Muscle of leg (tissue), 16 donors: ENCODE measurements around the gene HSPA13. TPM values are rescaled to one million over a fixed set of nuclear protein-coding genes. Genes with fewer than 3 reads are reported as not detected.

Experiments used
- DNase-seq: peaks from one replicate; pipeline ENCODE4 v3.0.0; 2013
- H3K27ac ChIP-seq: one replicate; pipeline ENCODE4 v1.5.1; 2013; ENCODE audit warnings: mild to moderate bottlenecking, low read length, control low read depth
- H3K27me3 ChIP-seq: one replicate; pipeline ENCODE4 v1.6.1; 2013; ENCODE audit warnings: low read length; ENCODE audit not compliant: control insufficient read depth, insufficient read depth
- H3K36me3 ChIP-seq: one replicate; pipeline ENCODE4 v1.6.1; 2013; ENCODE audit warnings: low read length; ENCODE audit not compliant: control insufficient read depth, insufficient read depth
- H3K4me1 ChIP-seq: one replicate; pipeline ENCODE4 v1.6.1; 2013; ENCODE audit warnings: low read length; ENCODE audit not compliant: control insufficient read depth, insufficient read depth
- H3K4me3 ChIP-seq: one replicate; pipeline ENCODE4 v1.5.1; 2013; ENCODE audit warnings: low read length, control low read depth
- H3K9me3 ChIP-seq: replicated peaks from 2 replicates; pipeline ENCODE4 v1.6.1; 2013; ENCODE audit warnings: low read depth, low read length; ENCODE audit not compliant: control insufficient read depth
- WGBS: methylation state at CpG from one replicate; pipeline ENCODE4 v1.1.5; 2013; ENCODE audit warnings: missing lambda C conversion rate; ENCODE audit not compliant: insufficient coverage; 5-methylcytosine and 5-hydroxymethylcytosine counted together
- long read RNA-seq, 11 donors: transcript quantifications; one replicate each; lab custom pipeline, GENCODE V29; 2026
- polyA plus RNA-seq, 8 donors: library from polyadenylated mRNA; unstranded; fragments of 120-200 nt; gene quantifications; one replicate each; pipeline versions ENCODE4 v1.2.1 to v1.2.3, GENCODE V29; 2013; ENCODE audit warnings: inconsistent platforms in 1 of 8, low replicate concordance in 1 of 8; ENCODE audit not compliant: insufficient read length in 8 of 8, insufficient read depth in 1 of 8
- total RNA-seq: library from RNA; stranded (reverse); fragments of 120-200 nt; gene quantifications from one replicate; pipeline ENCODE4 v1.2.4, GENCODE V29; 2013

Gene HSPA13
- total RNA-seq (28.2 TPM), polyA plus RNA-seq (10 to 100 TPM; 25.6 to 41.9 (median 30.1) TPM)
- long read RNA-seq, donor 1, partial matches to known transcripts, result 0 of 2 reads
- long read RNA-seq, donor 1, other reads (novel, unspliced or antisense), result 0 of 2 reads
- long read RNA-seq, donor 2, result 0 reads
- long read RNA-seq, donor 3, partial matches to known transcripts, result 0 of 2 reads
- long read RNA-seq, donor 3, other reads (novel, unspliced or antisense), result 0 of 2 reads
- long read RNA-seq, donor 4, partial matches to known transcripts, result 0 of 2 reads
- long read RNA-seq, donor 4, other reads (novel, unspliced or antisense), result 0 of 2 reads
- long read RNA-seq, donor 5, transcript HSPA13-201 (5 exons, 3,986 nt), result major isoform, 13 of 36 reads
- long read RNA-seq, donor 5, partial matches to known transcripts, result 23 of 36 reads
- long read RNA-seq, donor 5, other reads (novel, unspliced or antisense), result 0 of 36 reads
- long read RNA-seq, donor 6, transcript HSPA13-201 (5 exons, 3,986 nt), result major isoform, 9 of 9 reads
- long read RNA-seq, donor 6, partial matches to known transcripts, result 0 of 9 reads
- long read RNA-seq, donor 6, other reads (novel, unspliced or antisense), result 0 of 9 reads
- long read RNA-seq, donor 7, transcript HSPA13-201 (5 exons, 3,986 nt), result major isoform, 10 of 10 reads
- long read RNA-seq, donor 7, partial matches to known transcripts, result 0 of 10 reads
- long read RNA-seq, donor 7, other reads (novel, unspliced or antisense), result 0 of 10 reads
- long read RNA-seq, donor 8, transcript HSPA13-201 (5 exons, 3,986 nt), result major isoform, 8 of 8 reads
- long read RNA-seq, donor 8, partial matches to known transcripts, result 0 of 8 reads
- long read RNA-seq, donor 8, other reads (novel, unspliced or antisense), result 0 of 8 reads
- long read RNA-seq, donor 9, transcript HSPA13-201 (5 exons, 3,986 nt), result major isoform, 5 of 10 reads
- long read RNA-seq, donor 9, partial matches to known transcripts, result 5 of 10 reads
- long read RNA-seq, donor 9, other reads (novel, unspliced or antisense), result 0 of 10 reads
- long read RNA-seq, donor 10, transcript HSPA13-201 (5 exons, 3,986 nt), result major isoform, 12 of 12 reads
- long read RNA-seq, donor 10, partial matches to known transcripts, result 0 of 12 reads
- long read RNA-seq, donor 10, other reads (novel, unspliced or antisense), result 0 of 12 reads
- long read RNA-seq, donor 11, transcript HSPA13-201 (5 exons, 3,986 nt), result major isoform, 11 of 11 reads
- long read RNA-seq, donor 11, partial matches to known transcripts, result 0 of 11 reads
- long read RNA-seq, donor 11, other reads (novel, unspliced or antisense), result 0 of 11 reads

GRCh38 chr21:14382835-14383595 lies at the start of gene HSPA13:
TSS of gene HSPA13 (minus strand) at chr21:14383146. CDS start at chr21:14383119, 27 bp downstream.
- WGBS, result 0% methylated on average over 41 of the region's 46 CpGs
- H3K9me3 ChIP-seq, result no peaks in the 10 kb centered on the region
- peak; percentile 100 for DNase-seq
- peak within 1 kb of the TSS; percentile 83 for H3K4me3 ChIP-seq
- peaks cover 7% of the 10 kb centered on the region for H3K36me3 ChIP-seq
- H3K27me3 ChIP-seq, result no peaks in the 10 kb centered on the region
- no peaks in the 10 kb centered on the region for H3K4me1 ChIP-seq
- H3K27ac ChIP-seq, result peak within 1 kb of the TSS; percentile 94

- WGBS, result no CpG with 5 or more reads among the region's 2 CpGs
- H3K4me3 ChIP-seq, result no peak overlapping the region
- peaks cover 31% of the 10 kb centered on the region for H3K9me3 ChIP-seq
- H3K27me3 ChIP-seq, result no peaks in the 10 kb centered on the region
- no peaks in the 10 kb centered on the region for H3K4me1 ChIP-seq
- no peak overlapping the region for H3K27ac ChIP-seq
- H3K36me3 ChIP-seq, result no peaks in the 10 kb centered on the region
- no peak for DNase-seq
Observed at GRCh38 chr21:14418920-14419319, 36.0 kb upstream of the HSPA13 start.

GRCh38 chr21:14414932-14415508 lies 32.1 kb upstream of the HSPA13 start:
- no CpG with 5 or more reads among the region's 2 CpGs for WGBS
- Histone ChIP-seq H3K36me3 (no peaks in the 10 kb centered on the region), H3K4me3 (no peak overlapping the region), H3K27me3 (no peaks in the 10 kb centered on the region), H3K27ac (no peak overlapping the region), H3K4me1 (no peaks in the 10 kb centered on the region), H3K9me3 (peaks cover 24% of the 10 kb centered on the region)
- DNase-seq, result peak; percentile 56

- Histone ChIP-seq H3K4me1 (no peaks in the 10 kb centered on the region), H3K9me3 (peaks cover 2% of the 10 kb centered on the region), H3K27ac (no peak overlapping the region), H3K27me3 (no peaks in the 10 kb centered on the region), H3K36me3 (no peaks in the 10 kb centered on the region), H3K4me3 (no peak overlapping the region)
- DNase-seq, result no peak
- WGBS, result 0% methylated on average over 1 of the region's 2 CpGs
Observed at GRCh38 chr21:14405962-14406361, 23.0 kb upstream of the HSPA13 start.

- H3K27ac ChIP-seq, result no peak overlapping the region
- H3K4me1 ChIP-seq, result no peaks in the 10 kb centered on the region
- no CpG with 5 or more reads among the region's 1 CpG for WGBS
- DNase-seq, result no peak
- H3K9me3 ChIP-seq, result peaks cover 2% of the 10 kb centered on the region
- no peaks in the 10 kb centered on the region for H3K27me3 ChIP-seq
- no peaks in the 10 kb centered on the region for H3K36me3 ChIP-seq
- H3K4me3 ChIP-seq, result no peak overlapping the region
Observed at GRCh38 chr21:14405225-14405624, 22.3 kb upstream of the HSPA13 start.

- H3K4me1 ChIP-seq, result no peaks in the 10 kb centered on the region
- H3K27ac ChIP-seq, result no peak overlapping the region
- WGBS, result no CpG with 5 or more reads among the region's 1 CpG
- H3K4me3 ChIP-seq, result no peak overlapping the region
- no peaks in the 10 kb centered on the region for H3K36me3 ChIP-seq
- no peaks in the 10 kb centered on the region for H3K27me3 ChIP-seq
- peaks cover 2% of the 10 kb centered on the region for H3K9me3 ChIP-seq
- peak; percentile 64 for DNase-seq
Observed at GRCh38 chr21:14403681-14404318, 20.9 kb upstream of the HSPA13 start.

GRCh38 chr21:14401217-14401616 lies 18.3 kb upstream of the HSPA13 start:
- WGBS, result no CpG with 5 or more reads among the region's 1 CpG
- no peaks in the 10 kb centered on the region for H3K9me3 ChIP-seq

GRCh38 chr21:14388282-14388681 lies 5.3 kb upstream of the HSPA13 start:
- no peak overlapping the region for H3K27ac ChIP-seq
- no peak overlapping the region for H3K4me3 ChIP-seq
- no peaks in the 10 kb centered on the region for H3K27me3 ChIP-seq
- no peaks in the 10 kb centered on the region for H3K4me1 ChIP-seq
- WGBS, result no CpG with 5 or more reads among the region's 2 CpGs
- no peak for DNase-seq
- H3K9me3 ChIP-seq, result no peaks in the 10 kb centered on the region
- no peaks in the 10 kb centered on the region for H3K36me3 ChIP-seq

More at GRCh38 chr21:14401217-14401616, 18.3 kb upstream of the HSPA13 start:
- no peak for DNase-seq
- no peaks in the 10 kb centered on the region for H3K36me3 ChIP-seq
- H3K27me3 ChIP-seq, result no peaks in the 10 kb centered on the region
- no peak overlapping the region for H3K27ac ChIP-seq
- H3K4me1 ChIP-seq, result no peaks in the 10 kb centered on the region
- H3K4me3 ChIP-seq, result no peak overlapping the region

GRCh38 chr21:14384453-14384852 lies 1.5 kb upstream of the HSPA13 start:
- H3K4me3 ChIP-seq, result no peak overlapping the region
- no peak overlapping the region for H3K27ac ChIP-seq
- no peaks in the 10 kb centered on the region for H3K9me3 ChIP-seq
- no CpG with 5 or more reads among the region's 2 CpGs for WGBS
- DNase-seq, result no peak
- H3K27me3 ChIP-seq, result no peaks in the 10 kb centered on the region
- H3K36me3 ChIP-seq, result peaks cover 3% of the 10 kb centered on the region
- H3K4me1 ChIP-seq, result no peaks in the 10 kb centered on the region
